HG02973 (cell line): ENCODE data around the gene TRIM33.

Experiments
- ATAC-seq: cut with Tn5 transposase; IDR thresholded peaks from one replicate; pipeline ENCODE4 v1.9.1; 2021; ENCODE audit warnings: moderate library complexity; ENCODE audit not compliant: unreplicated experiment

The TRIM33 gene

GRCh38 chr1:114511032-114511785 is at the start of gene TRIM33:
Gene TRIM33 (minus strand): TSS chr1:114511203. CDS start chr1:114511076, 127 bp downstream.
- ATAC-seq = peak; percentile 70

GRCh38 chr1:114559356-114559755 is 48.4 kb upstream of the TRIM33 start:
- no peak for ATAC-seq

- ATAC-seq = peak; percentile 61
These were observed 47.5 kb upstream of the TRIM33 start for GRCh38 chr1:114558544-114558943.

- ATAC-seq = no peak
These were observed 43.6 kb upstream of the TRIM33 start for GRCh38 chr1:114554577-114554976.

- ATAC-seq = no peak
These were observed 41.2 kb upstream of the TRIM33 start for GRCh38 chr1:114552106-114552639.

GRCh38 chr1:114551400-114551799 is 40.4 kb upstream of the TRIM33 start:
- ATAC-seq = no peak

GRCh38 chr1:114550336-114550735 is 39.3 kb upstream of the TRIM33 start:
- ATAC-seq = no peak

- ATAC-seq = no peak
These were observed 38.1 kb upstream of the TRIM33 start for GRCh38 chr1:114549137-114549536.

GRCh38 chr1:114547076-114547475 is 36.1 kb upstream of the TRIM33 start:
- ATAC-seq = no peak

- no peak for ATAC-seq
These were observed 34.8 kb upstream of the TRIM33 start for GRCh38 chr1:114545796-114546195.

- no peak for ATAC-seq
These were observed 34.3 kb upstream of the TRIM33 start for GRCh38 chr1:114545315-114545714.

GRCh38 chr1:114540821-114541220 is 29.8 kb upstream of the TRIM33 start:
- ATAC-seq = no peak

GRCh38 chr1:114540272-114540671 is 29.3 kb upstream of the TRIM33 start:
- ATAC-seq = no peak

- ATAC-seq = no peak
These were observed 25.0 kb upstream of the TRIM33 start for GRCh38 chr1:114536043-114536442.

- no peak for ATAC-seq
These were observed 24.4 kb upstream of the TRIM33 start for GRCh38 chr1:114535401-114535800.

GRCh38 chr1:114531094-114531493 is 20.1 kb upstream of the TRIM33 start:
- ATAC-seq = no peak

GRCh38 chr1:114530224-114530623 is 19.2 kb upstream of the TRIM33 start:
- ATAC-seq = no peak

- no peak for ATAC-seq
These were observed 13.9 kb upstream of the TRIM33 start for GRCh38 chr1:114524944-114525343.

- ATAC-seq = no peak
These were observed 11.2 kb upstream of the TRIM33 start for GRCh38 chr1:114522264-114522575.

- no peak for ATAC-seq
These were observed 10.6 kb upstream of the TRIM33 start for GRCh38 chr1:114521396-114522263.

GRCh38 chr1:114517348-114517747 is 6.3 kb upstream of the TRIM33 start:
- ATAC-seq = no peak
